ENCODE measurements around the gene LRRC42.

DNA sequence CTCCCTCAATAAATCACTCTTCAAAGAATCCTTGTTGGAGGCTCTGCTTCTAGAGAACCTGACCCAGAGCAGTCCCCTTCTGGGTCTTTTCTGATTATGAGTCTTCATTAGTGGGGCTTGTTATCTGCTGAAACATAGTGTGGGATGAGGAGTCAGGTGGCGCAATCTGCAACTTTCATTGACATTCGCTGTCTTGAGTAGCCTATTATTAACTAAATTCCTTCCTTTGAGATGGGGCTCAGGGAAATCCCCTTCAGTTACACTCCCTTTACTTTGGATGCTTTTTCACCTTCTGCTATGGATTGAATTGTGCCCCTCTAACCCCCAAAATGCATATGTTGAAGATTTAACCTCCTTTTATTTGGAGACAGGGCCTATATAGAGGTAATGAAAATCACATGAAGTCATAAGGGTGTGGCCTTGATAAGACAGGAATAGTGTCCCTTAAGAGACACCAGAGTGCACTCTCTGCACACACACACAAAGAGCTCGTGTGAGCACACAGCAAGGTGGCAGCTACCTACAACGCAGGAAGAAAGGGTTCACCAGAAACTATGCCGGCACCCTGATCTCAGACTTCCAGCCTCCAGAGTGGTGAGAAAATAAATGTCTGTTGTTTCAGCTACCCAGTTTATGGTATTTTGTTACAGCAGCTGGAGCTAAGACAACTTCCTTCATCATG is 32.7 kb upstream of the LRRC42 start:
- no peak for TF ChIP-seq HOXB6 (CRISPR knock-in tag; IDR thresholded peaks at IDR 0.05; ENCODE audit: borderline replicate concordance)
- TF ChIP-seq MAFG (tag; conservative IDR thresholded peaks at IDR 0.05): no peak
- TF ChIP-seq SMAD3 (CRISPR knock-in tag; conservative IDR thresholded peaks at IDR 0.05): no peak
- TF ChIP-seq, protein P1, sequence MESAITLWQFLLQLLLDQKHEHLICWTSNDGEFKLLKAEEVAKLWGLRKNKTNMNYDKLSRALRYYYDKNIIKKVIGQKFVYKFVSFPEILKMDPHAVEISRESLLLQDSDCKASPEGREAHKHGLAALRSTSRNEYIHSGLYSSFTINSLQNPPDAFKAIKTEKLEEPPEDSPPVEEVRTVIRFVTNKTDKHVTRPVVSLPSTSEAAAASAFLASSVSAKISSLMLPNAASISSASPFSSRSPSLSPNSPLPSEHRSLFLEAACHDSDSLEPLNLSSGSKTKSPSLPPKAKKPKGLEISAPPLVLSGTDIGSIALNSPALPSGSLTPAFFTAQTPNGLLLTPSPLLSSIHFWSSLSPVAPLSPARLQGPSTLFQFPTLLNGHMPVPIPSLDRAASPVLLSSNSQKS (CRISPR knock-in tag; IDR thresholded peaks at IDR 0.05): no peak
- TF ChIP-seq ZNF174 (CRISPR knock-in tag; IDR thresholded peaks at IDR 0.05): no peak
- no peak for TF ChIP-seq DMBX1 (CRISPR knock-in tag; IDR thresholded peaks at IDR 0.05; ENCODE audit: borderline replicate concordance)
- TF ChIP-seq SP1 (CRISPR knock-in tag; IDR thresholded peaks at IDR 0.05): no peak

All from K562 (cell line).